Mammary epithelial cell (primary cell): Measurements from ENCODE around the gene ARMC8.

ENCODE experiments used
- CTCF ChIP-seq, 2 donors: IDR thresholded peaks in 1 of 2; conservative IDR thresholded peaks in 1 of 2; 2 replicates each; pipeline ENCODE4 v1.5.1; 2011 to 2012; ENCODE audit warnings: inconsistent platforms in 2 of 2, low read length in 2 of 2, mild to moderate bottlenecking in 2 of 2, control low read depth in 1 of 2, low read depth in 1 of 2; ENCODE audit not compliant: insufficient read depth in 1 of 2; ENCODE audit errors: extremely low read depth in 1 of 2
- EZH2 ChIP-seq: IDR thresholded peaks from 2 replicates; pipeline ENCODE4 v1.6.1; 2012; ENCODE audit warnings: low read length, inconsistent platforms, borderline replicate concordance

- no peak for TF ChIP-seq CTCF (conservative IDR thresholded peaks at IDR 0.05 in 1 of 2, IDR thresholded peaks at IDR 0.05 in 1 of 2; ENCODE audit: extremely low read depth in 1 of 2, insufficient read depth in 1 of 2, low read depth in 1 of 2, low read length in 2 of 2)
- no peak for TF ChIP-seq EZH2
Measured at GRCh38 chr3:138338811-138339210, 151.7 kb downstream of the ARMC8 start.
